ENCODE data around the gene RARA.

RARA gene

DNA sequence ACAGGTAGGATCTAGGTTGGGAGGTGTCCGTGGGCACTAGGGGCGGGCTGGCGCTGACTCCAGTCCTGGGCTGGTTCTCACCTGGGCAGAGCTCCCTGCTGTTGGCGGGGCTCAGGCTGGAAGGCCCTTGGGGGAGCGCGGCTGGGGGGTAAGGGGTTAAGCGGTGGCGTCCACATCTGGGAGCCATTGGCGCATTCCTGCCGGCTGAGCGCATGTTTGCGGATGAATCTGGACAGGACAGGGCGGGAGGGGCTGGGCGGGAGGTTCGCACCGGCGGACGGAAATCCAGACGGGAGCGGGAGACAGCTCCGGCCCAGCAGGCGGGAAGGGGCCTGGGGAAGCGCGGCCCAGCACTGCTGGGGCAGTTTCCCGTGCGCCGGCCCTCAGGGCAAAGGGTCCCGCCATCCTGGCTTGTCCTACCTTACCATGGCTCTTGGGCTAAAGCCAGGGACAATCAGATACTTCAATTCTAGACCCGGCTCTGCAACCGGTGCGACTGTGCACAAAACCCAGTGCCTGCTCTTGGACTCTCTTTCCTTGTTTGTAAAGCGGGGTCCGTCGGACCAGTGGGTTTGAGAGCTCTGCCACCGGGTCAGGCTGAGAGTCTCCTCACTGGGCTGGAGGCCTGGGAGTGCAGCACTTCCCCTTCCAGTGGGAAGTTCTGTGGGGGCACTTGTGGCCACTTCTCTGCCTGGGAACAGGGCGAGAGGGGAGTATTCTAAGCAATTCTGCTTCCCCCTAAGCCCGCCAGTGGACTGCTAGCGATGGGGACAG is 7.8 kb downstream of the RARA start:
- no peak for DNase-seq (ENCODE audit: low spot score)

DNA sequence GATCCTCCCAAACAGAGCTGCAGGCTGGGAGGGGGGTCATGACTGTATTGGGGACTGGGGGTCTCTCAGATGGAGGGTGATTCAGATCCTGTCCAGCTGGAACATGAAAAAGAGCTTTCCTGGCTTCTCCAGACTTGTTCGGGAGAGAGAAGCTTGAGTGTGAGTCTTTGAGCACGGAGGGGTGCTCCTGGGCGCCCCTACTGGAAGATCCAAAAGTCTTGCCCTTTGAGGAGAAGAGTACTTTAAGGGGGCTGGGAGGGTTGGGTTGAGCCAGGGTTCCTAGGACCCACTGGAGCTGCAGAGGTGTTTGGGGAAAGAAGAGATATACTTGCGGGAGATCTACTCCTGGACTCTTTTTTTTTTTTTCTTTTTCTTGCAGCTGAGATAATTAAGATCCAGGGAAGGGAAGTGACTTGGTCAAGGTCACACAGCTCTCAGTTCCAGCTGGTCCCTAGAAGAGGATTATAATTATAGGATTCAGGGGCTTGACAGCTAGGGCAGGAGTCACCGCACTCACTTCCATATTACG is 8.4 kb downstream of the RARA start:
- no peak for DNase-seq (ENCODE audit: low spot score)

DNA sequence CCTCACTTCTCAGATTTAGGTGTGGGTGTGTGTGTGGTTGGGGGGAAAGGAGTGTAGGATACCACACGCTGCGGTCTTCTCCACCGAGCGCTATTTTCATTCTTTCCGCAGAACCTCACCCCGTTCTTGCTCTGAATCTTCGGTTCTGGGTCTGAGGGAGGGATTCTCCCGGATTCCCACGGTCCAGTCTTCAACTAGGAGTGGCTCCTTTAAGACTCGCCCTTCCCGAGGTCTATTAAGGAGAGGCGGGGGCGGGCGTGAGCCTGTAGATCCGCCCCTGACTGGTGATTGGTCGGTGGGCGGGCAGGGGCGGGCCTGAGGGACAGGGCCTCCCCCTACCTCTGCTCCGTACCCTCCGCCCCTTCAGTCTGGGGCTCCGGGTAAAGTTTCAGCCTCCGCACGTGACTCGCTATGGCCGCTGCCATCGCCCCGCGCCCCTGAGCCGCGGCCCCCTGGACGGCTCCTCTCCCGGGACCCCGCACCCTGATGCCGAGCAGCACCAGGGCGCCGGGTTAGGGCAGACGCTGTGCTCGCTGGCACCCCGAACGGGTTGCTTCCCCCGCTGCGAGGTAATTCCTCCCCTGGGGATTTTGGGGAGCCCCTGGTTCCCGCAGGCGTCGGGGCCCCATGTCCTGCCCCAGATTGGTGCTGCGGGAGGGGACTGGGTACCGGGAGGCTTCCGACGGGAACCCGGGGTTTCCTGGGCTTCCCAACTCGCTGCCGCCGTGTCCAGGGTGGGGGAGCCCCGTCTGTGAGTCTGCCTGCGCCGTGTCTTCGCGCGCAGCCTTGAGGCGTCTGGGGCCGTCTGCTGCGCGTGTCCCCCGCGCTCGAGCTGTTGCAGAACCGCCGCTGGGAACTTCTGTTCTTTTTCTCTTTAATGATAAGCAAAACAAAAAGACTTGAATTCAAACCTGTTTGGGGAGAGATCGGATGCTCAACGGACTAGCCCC is 9.2 kb downstream of the RARA start:
- DNase-seq (ENCODE audit: low spot score) = peak; percentile 91

DNA sequence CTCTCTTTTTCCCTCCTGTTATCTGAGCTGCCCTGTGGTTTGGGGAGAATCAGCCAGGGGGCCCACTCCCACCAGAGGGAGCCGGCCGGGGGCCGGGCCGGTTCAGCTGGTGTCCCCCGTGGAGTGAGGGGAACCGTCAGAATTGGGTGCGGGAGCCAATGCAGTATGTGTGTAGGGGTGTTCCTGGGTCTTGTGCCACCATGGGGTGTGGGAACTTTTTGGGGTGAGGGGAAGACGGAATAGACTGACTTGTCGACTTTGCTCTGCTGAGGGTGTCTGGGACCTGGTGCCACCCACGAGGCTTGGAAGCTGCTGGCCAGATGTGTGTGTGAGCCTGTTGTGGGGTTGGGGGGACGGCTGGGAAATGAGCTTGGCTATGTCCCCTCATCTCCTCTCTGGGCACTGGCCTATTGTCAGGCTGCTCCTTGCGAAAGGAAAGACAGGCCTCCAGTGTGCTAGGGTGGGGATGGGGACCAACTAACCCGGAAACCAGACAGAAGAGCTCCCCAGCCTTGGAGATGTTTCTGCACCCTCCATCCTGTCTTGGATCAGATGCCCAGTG is 9.9 kb downstream of the RARA start:
- DNase-seq (ENCODE audit: low spot score) = no peak

DNA sequence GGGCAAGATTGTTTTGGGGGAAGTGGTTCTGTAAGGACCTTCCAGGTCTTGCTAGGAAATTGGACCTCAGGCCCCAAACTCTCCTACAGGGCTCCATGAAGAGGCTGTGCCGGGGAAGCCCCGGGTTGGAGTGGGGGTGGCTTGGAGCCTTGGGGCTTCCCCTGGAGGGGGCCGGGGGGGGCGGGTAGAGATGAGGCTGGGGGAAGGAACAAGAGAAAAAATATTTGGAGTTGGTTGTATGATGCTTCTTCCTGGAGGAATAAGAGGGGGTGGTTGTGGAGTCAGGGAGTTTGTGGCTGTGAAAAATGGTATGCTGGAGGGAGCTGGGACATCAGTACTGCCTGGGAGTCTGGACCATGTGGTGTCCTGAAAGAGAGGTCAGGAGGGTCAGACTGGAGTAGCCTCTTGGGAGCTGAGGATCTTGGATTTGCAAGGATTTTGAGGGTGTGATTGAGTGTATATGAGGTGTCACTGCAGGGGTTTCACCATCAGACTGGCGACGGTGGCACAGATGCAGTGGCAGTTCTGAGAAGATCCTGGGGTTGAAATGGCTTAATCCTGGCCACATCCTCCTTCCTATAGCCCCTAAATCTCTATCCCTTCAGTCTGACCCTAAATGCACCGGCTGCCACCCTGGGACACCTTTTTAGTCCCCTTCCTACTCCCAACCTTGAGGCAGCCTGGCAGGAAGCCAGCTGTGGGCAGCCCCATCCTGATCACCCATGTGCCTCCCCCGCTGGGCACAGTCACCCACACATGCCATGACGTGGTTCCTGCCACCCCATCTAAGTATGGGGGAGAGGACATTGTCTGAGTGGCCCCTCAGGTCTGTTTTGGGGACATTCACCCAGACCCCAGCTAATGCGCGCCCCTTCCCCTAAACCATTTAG is 10.9 kb downstream of the RARA start:
- no peak for DNase-seq (ENCODE audit: low spot score)

DNA sequence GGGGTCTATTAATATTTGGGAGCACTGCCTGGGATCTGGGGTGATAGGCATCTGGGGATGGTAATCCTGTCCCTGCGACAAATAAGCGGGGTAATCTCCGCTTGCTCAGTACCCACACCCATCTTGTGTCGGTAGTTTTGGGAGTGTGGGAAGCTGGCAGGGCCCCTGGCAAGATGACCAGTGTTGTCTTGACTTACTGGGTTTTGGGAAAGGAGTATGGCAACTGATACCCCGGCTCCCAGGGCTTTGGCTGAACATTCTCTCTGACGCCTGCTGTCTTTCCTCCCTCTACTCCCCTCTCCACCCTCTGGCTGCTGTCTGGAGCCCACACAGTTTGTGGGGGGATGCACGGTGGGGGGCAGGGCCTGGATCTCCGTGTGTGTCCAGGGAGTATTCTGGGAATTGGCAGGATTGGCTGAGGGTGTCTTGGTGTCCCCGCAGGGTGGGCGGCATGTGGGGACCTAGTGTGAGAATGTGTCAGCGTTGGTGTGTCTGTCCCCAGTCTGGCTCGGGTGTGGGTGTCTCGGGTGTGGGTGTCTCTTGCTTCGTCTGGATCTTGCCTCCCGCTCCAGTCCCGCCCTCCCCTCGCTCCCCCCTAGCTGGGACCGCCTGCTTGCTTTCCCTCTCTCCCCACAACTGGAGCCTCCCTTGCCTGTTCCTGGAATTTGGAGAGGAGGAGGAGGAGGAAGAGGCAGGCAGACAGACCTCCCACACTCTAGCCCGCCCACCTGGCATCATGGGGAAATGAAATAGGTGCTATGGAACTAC is 12.0 kb downstream of the RARA start:
- DNase-seq (ENCODE audit: low spot score) = no peak

DNA sequence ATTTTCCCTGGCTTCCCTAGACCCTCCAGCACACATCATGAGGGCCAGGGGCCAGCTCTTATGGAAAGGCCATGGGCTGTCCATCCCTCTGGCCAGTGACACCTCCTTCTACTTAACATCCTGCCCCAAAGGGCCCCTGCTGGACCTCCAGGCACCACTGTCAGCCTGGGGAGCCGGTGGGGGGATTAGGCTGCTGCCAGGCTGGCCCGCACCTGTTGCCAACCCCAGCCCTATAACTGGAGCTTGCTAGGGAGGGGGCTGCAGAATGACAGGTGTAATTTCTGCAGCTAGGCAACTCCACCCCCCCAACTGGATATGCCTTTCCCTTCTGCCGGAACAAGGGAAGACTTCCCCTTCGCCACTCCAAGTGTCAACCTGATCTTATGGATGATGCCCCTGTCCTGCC is 12.5 kb downstream of the RARA start:
- no peak for DNase-seq (ENCODE audit: low spot score)

DNA sequence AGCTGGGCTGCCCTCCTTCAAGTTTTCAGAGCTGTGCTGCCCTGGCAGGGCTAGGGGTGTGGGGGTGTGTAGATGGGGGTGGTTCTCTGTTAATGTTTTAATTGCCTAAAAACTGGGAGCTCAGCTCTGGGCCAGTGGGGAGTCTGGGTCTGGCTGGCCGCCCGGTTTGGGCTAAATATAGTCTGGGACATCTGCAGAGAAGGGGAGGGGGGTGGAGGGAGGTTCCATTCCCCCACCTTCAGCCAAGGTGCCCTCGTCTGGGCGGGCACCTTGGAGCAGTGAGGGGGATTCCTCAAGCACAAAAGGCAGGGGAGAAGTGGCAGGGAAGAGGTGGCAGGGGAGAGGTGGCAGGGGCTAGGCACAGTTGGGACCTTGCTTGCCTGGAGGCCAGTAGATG is 13.0 kb downstream of the RARA start:
- DNase-seq (ENCODE audit: low spot score) = no peak

DNA sequence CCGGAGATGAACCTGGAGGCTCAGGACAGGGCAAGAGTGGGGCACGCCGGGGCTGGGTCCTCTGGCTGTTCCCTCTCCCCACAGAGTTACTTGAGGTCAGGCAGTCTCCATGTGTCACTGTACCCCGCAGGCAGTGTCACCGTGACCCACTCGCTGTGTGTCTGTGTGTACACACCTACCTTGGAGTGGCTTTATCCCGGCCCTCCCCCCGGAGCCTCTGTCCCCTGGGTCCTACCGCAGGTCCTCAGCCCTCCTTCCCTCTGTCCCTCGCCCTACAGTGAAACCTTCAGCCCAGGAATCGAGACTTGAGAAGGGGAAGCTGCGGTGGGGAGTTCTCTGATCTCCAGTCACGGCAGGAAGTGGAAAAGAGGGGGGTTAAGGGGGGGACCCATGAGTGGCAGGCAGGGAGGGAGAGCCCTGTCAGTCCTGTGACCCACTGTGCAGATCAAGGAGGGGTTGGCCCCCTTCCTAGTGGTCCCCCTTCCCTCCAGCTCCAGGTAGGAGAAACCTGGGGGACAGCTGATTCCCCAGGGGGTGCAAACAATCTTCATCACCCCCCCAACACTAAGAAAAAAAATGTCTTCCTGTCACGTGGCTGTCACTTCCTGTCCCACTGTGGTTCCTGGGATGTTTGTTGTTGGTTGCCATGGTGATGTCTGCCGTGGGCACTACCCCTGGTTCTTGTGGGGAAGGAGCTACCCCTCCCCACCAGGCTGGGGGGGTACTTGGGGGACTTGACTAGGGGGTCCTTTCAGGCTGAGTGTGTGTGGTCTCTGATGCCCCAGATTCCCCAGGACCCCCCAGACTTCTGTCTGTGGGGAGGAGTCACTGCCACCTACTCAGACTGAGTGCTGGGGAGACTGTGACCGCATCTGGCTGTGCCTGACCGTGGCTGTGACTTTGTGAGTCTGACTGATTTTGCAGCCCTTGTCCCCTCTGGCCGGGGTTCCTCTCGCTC is 13.7 kb downstream of the RARA start:
- peak; percentile 68 for DNase-seq (ENCODE audit: low spot score)

DNA sequence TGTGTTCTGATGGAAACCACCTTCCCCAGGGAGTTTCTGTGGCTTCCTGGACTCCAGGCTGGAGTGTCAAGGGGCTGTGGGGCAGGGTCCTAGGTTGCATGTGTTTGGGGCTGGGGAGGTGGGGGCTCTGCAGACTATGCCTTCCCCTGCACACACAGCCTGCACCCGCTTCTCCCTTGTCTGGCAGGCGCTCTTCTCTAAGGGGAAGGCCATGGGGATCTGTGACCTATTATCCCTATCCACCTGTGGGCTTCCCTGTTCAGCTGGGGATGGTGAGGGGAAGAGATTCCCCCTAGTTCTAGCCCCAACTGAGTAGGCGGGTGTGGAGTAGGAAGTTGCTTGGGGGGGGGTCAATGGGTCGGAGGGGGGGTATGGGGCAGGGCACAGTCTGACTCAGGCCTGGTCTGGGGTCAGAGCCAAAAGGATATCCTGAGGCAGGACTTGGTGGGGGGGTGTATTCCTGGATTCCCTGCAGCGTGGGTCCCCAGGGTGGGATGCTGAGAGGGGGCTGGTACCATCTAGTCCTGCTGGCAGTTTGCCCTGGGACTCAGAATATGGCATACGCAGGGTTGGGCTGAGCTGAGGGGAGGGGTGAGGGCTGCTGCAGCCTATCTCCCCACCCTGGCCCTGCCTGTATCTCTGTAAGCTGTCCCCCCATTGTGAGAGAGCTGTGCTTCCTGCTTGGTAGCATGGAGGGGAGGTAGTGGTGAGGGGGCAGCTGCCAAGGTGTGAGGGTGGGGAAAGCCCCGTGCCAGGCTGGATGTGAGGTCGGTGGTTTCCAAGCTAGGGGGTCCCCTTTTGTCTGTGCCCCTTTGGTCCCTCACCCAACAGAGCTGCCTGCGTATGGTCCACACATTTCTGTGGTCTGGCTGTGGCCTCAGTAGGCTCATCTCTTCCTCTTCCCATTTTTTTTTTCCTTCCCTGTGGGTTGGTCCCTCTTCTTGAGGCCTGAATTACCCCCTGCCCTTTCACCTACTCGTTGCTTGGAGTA is 14.7 kb downstream of the RARA start:
- DNase-seq (ENCODE audit: low spot score) = no peak

DNA sequence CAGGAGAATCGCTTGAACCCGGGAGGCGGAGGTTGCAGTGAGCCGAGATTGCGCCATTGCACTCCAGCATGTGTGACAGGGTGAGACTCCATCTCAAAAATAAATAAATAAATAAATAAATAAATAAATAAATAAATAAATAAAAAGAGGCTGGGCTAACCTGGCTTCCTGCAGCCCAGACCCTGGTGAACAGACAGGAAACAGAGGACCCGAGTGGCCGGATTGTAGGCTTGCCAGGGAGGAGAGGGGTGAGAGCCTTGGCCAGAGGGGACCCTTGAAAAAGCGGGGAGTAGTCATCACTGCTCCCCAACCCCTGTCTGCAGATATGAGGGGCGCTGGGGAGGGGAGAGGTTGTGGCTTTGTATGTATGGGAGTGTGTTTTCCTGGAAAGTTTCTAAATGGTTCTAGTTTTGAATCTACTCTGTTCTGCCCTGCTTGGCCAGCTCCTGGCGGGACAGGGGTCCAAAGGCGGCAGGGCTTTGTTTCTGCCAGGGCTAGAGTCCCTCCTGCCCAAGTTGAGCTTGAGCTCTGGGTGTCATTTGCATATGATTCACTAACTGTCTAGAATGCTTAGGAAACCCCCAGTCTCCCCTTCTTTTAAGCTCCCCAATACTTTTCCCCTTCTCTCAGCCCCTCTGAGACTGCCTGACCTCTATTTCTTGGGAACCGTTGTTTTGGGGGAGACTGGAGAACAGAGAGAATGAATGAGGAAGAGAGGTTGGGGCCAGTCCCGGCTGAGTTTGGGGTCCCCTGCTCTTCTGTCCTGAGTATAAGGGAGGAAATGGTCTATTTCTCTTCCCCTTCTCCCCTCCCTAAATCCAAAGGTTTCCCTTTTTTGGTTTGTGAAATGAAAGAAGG is 16.4 kb downstream of the RARA start:
- DNase-seq (ENCODE audit: low spot score) = no peak

DNA sequence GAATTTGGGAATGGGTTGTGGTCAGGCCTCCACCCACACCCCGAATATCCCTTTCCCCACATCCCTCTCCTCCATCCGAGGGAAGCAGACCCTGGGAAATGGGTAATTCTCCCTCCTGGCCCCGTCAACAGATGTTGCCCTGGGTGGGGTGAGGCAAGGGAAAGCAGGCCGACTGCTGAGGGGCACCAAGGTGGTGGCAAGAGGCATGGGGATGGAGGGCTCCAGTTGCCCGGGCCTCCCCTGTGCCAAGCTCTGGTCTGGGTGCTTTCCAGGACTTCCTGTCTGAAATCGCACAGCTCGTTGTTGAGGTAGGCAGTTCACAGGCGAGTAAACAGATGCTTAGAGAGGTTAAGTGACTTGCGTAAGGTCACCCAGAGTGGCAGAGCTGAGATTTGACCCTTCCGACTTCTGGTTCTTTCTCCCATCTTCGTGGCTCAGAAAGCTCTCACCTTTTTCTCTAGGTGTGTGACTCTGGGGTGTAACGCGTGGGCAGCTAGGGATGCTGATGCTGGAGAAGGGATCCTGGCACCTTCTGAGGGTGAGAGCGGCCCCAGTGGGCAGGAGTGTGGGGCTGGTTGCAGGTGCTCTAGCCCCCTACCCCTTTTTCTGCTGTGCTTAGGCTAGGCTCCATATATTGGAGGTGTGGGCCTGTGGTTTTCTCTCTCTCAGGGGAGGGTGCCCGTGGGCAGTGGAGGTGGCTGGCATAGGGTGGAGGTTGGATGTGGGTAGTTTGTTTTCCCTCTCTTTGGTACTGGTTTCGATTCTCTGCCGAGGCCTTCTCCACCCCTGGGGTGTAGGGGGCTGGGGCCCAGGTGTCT is 17.2 kb downstream of the RARA start:
- no peak for DNase-seq (ENCODE audit: low spot score)

DNA sequence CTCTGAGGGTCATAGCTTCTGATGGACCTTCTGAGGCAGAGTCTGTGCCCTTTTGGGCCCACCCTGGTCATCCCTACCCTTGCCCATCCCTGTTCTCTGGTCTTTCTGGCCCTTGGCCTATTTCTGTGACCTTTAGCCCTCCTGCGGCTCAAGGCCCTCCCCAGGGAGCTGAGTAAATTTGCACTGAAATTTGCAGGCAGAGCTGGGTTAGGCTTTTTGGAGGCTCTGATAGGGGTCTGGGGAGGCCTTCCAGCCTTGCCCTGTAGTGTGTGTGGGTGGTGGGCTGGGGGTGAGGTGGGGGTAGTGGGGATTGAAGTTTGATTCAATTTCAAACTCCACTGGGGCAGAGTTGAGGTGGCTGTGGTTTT is 17.8 kb downstream of the RARA start:
- DNase-seq (ENCODE audit: low spot score) = no peak

DNA sequence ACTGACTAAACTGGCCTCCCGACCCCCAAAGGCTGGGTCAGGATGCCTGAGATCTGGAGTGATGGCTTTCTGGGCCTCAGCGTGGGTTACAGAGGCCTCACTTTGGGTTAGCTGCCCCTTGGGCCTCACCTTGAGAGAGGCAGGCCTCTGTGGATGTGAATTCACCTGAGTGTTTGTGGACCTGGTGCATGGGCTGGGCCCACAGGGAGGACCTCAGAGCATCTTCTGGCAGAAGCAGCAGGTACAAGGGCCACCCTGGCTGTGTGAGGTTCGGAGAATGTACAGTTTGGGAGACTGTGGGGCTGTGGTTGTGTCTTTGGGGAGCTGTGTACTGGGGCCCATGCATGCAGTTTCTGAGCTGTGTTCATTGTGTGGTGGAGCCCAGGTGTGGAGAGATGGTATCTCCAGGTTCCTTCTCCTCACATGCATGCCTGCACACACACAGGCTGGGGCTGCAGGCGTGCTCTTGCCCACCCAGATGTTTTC is 18.3 kb downstream of the RARA start:
- no peak for DNase-seq (ENCODE audit: low spot score)

DNA sequence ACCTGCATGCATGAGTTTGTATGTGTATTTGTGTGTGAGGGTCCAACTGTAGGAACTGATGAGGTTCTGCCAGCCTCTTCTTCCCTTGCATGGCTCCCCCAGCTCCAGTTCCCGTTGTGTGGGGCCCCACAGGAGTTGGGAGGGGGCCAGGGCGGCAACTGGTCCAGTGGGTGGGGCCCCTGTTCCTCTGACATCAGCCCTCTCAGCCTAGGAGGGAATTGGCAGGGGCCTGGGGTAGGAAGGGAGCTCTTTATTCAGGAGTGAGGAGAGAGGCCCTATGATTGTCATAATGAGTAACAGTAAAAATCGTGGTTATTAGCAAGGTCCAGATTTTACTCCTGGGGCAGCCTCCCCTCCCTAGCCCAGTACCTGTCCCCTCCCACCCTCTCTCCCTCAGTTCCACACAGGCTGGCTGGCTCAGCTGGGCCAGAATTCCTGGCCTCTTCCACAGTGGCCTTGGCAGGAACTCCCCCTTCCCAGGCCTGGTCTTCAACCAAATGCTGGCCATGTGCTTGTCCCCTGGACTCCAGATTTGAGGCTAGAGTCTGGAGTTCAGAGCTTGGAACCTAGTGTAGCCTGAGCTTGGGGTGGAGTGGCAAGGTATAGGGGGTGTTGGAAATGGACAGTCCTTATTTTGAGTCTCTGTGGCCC is 18.9 kb downstream of the RARA start:
- no peak for DNase-seq (ENCODE audit: low spot score)

DNA sequence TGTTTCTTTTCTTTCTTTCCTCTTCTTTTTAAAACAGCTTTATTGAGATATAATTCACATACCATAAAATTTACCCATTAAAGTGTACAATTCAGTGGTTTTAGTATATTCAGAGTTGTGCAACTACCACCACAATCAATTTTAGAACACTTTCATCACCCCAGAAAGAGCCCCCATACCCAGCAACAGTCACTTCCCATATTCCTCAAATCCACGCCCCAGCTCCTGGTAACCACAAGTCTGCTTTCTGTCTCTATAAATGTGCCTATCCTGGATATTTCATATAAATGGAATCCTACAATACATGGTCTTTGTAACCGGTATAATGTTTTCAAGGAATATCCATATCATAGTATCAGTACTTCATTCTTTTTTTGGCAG is 19.4 kb downstream of the RARA start:
- no peak for DNase-seq (ENCODE audit: low spot score)
